Skeletal muscle satellite cell (primary cell): ENCODE data around the gene RHOF.

Experiments used
- H3K27me3 ChIP-seq: 2 replicates; pipeline ENCODE4 v1.7.0; 2013; ENCODE audit warnings: low read length; ENCODE audit not compliant: control insufficient read depth, insufficient read depth
- H3K36me3 ChIP-seq: 2 replicates; pipeline ENCODE4 v1.7.0; 2013; ENCODE audit warnings: mild to moderate bottlenecking, control low read depth, low read length; ENCODE audit not compliant: insufficient read depth
- H3K4me1 ChIP-seq: 2 replicates; pipeline ENCODE4 v1.7.0; 2013; ENCODE audit warnings: low read length; ENCODE audit not compliant: control insufficient read depth, insufficient read depth
- H3K4me2 ChIP-seq: 2 replicates; pipeline ENCODE4 v1.7.0; 2013; ENCODE audit warnings: mild to moderate bottlenecking, low read length
- H3K4me3 ChIP-seq: 2 replicates; pipeline ENCODE4 v1.7.0; 2013; ENCODE audit warnings: low read length
- H3K9ac ChIP-seq: 2 replicates; pipeline ENCODE4 v1.7.0; 2013; ENCODE audit warnings: mild to moderate bottlenecking, low read depth, low read length, moderate library complexity
- H3K9me3 ChIP-seq: replicated peaks from 2 replicates; pipeline ENCODE4 v1.7.0; 2013; ENCODE audit warnings: mild to moderate bottlenecking, control low read depth, low read length

Gene RHOF

DNA sequence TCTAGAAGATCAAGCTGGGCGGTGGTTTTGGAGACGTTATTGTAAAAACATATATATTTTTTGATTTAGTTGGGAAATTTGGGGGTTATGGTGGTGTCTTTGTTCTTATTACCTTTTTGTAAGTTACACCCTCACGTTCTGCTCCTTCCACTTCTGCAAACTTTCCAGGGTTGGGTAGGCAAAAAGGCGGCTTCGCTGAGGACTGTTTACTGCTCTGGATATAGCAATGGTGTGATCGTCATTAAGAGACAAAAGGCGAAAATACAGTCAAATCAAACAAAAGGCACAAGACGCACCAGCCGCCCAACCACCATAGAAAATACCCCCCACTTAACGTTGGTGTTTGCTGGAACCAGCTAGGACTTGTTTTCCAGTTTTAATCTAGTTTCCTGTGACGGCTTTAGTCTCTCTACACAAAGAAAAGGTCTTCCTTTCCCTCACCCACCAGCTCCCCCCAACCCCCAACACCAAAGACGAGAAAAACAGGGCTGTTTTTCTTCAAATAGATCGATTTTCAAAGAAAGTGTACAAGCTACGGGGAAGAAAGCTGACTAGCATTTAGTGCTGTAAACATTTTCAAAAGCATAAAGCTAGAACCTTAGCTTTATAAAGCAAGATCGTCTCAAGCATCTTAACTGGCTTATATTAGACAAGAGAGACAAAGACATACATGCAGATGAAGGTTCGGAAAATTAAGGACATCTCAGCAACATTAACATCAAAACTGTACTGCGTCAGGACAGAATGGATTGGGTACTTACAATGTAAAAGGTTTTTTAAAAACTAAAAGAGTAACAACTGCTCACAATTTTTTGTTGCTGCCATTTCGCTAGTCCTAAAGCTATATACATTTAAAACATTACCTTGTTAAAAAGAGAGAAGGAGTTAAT lies 8.4 kb upstream of the RHOF start:
- H3K36me3 ChIP-seq: peaks cover 6% of the 10 kb centered on the region
- peak overlapping the region; percentile 99 for H3K9ac ChIP-seq
- H3K4me1 ChIP-seq: peaks cover 58% of the 10 kb centered on the region
- H3K27me3 ChIP-seq: no peaks in the 10 kb centered on the region
- no peaks in the 10 kb centered on the region for H3K9me3 ChIP-seq
- peak overlapping the region; percentile 74 for H3K4me3 ChIP-seq
- peak overlapping the region; percentile 98 for H3K4me2 ChIP-seq

GRCh38 chr12:121800694-121801594 lies 7.5 kb upstream of the RHOF start:
- Histone ChIP-seq H3K4me2 (peak overlapping the region; percentile 98), H3K4me3 (peak overlapping the region; percentile 74), H3K27me3 (no peaks in the 10 kb centered on the region)

DNA sequence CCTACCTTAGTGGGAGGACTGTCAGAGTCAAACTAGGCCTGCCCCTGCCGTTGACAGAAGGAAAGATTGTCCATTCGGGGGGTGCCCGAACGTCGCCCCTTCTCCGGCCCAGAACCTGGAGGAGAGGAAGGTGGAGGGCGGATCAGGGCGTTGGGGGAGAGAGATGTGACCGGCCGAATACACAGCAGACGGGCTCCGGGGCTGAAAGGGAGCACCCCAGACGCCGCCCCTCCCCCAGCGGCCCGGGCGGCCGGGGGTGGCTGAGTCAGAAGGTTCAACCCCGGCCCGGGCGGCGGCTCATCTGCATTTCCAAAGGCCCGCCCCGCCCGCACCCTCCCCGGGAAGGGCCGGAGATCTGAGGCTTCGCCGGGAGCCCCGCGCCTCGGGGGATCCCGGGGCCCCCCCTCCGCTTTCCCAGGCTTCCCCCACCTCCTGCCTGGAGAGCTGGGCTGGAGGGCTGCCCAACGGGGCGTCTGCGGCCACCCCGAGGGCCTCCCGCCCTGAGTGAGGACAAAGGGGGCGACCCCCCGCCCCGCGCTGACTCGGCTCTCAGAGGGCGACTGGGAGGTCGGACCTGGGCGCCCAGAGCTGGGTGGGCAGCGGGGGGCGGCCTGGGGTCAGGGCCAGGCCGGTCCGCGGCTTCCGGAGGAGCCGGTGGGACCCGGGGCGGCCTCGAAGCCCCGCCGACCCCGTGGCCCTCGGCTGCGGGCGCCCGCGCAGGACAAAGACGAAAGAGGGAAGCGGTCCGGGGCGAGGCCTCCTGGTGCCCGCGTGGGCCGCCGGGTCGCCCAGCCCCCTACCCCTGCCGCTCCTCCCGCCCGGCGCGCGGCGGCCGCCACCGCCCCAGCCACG lies 6.6 kb upstream of the RHOF start:
- Histone ChIP-seq H3K36me3 (no peaks in the 10 kb centered on the region), H3K9me3 (no peaks in the 10 kb centered on the region), H3K9ac (peak overlapping the region; percentile 99), H3K4me1 (peaks cover 61% of the 10 kb centered on the region), H3K4me2 (peak overlapping the region; percentile 98), H3K4me3 (peak overlapping the region; percentile 74), H3K27me3 (no peaks in the 10 kb centered on the region)

More at GRCh38 chr12:121800694-121801594, 7.5 kb upstream of the RHOF start:
- Histone ChIP-seq H3K4me1 (peaks cover 57% of the 10 kb centered on the region), H3K36me3 (peaks cover 3% of the 10 kb centered on the region), H3K9me3 (no peaks in the 10 kb centered on the region), H3K9ac (peak overlapping the region; percentile 99)

DNA sequence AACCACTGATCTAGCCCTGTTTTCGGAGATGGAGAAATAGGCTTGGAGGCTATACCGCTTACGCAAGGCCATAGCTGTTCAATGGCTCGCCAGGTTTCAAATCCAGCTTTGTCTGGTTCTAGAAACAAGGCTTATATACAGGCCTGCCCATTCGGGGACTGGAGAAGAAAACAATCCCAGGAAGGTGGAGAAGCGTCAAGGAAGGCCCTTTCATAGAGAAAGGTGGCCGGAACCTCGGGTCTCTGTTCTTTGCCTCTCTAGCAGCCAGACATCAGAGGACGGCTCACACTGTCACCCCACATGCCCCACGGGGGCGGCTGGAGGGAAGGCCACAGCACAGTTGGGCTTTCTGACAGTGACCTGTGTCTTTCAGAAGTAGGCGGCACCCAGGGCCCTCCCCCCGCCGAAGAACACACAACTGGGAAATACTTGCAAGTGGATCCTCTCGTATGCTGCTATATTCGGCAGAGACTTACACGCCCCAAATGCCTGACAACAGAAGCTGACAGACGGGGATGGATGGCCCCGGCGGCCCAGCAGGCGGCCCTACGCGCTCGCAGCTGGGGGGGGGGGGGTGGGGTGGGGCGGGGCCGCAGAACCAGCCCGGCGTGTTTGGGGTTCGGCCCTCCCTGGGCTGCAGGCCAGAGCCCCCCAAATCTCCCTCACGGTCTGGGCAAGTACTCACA lies 5.8 kb upstream of the RHOF start:
- Histone ChIP-seq H3K4me3 (peak overlapping the region; percentile 74), H3K4me1 (peaks cover 67% of the 10 kb centered on the region), H3K36me3 (no peaks in the 10 kb centered on the region), H3K27me3 (no peaks in the 10 kb centered on the region), H3K4me2 (peak overlapping the region; percentile 98), H3K9ac (peak overlapping the region; percentile 99), H3K9me3 (no peaks in the 10 kb centered on the region)

- H3K4me1 ChIP-seq: peaks cover 71% of the 10 kb centered on the region
- H3K9ac ChIP-seq: peak overlapping the region; percentile 99
- H3K36me3 ChIP-seq: no peaks in the 10 kb centered on the region
- peak overlapping the region; percentile 74 for H3K4me3 ChIP-seq
- no peaks in the 10 kb centered on the region for H3K27me3 ChIP-seq
- peak overlapping the region; percentile 98 for H3K4me2 ChIP-seq
- no peaks in the 10 kb centered on the region for H3K9me3 ChIP-seq
Measured at GRCh38 chr12:121798787-121799155, 5.3 kb upstream of the RHOF start.

DNA sequence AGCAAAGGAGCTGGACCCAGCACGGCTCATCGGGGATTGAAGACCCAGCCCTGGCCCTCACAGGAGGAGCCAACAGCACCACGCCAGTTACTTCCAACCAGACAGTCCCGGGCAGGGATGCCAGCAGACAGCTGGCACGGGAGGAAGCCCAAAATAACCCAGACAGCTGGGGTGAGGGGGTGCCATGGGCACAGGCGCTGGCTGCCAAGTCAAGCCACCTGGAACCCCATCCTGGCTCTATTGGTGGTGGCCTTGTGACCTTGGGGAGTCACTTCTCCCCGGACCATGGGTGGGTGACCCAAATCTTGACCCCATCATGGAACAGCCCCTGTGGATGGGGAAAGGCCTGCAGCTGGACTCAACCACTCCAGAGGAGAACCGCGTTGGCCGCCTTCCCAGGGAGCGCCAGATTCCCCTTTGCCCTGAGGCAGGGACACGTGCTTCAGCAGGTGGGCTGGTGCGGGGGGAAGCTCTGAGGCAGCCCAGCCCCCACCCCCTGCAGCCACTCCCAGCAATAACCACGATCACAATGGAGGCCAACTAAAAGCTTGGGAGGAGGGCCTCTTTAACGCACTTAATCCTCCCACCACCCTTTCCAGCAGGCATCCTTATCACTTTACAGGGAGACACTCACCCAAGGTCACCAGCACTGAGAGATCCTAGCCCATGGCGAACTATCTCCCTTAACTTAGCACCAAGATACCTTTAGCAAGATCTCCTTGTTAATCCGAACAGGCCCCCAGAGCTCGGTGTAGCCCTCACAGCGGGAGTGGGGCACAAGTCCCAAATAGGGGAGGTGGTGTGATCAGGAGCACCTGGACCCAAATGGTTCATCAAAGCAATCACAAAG lies 4.7 kb upstream of the RHOF start:
- peak overlapping the region; percentile 99 for H3K9ac ChIP-seq
- H3K4me3 ChIP-seq: peak overlapping the region; percentile 74
- H3K4me1 ChIP-seq: peaks cover 77% of the 10 kb centered on the region

GRCh38 chr12:121796855-121797751 lies 3.6 kb upstream of the RHOF start:
- peak overlapping the region; percentile 99 for H3K9ac ChIP-seq
- H3K4me1 ChIP-seq: peaks cover 71% of the 10 kb centered on the region
- H3K36me3 ChIP-seq: no peaks in the 10 kb centered on the region
- peak overlapping the region; percentile 98 for H3K4me2 ChIP-seq
- no peaks in the 10 kb centered on the region for H3K9me3 ChIP-seq
- H3K27me3 ChIP-seq: no peaks in the 10 kb centered on the region
- peak overlapping the region; percentile 74 for H3K4me3 ChIP-seq

More for the DNA sequence above, 4.7 kb upstream of the RHOF start:
- peak overlapping the region; percentile 98 for H3K4me2 ChIP-seq
- no peaks in the 10 kb centered on the region for H3K36me3 ChIP-seq
- H3K9me3 ChIP-seq: no peaks in the 10 kb centered on the region
- no peaks in the 10 kb centered on the region for H3K27me3 ChIP-seq

DNA sequence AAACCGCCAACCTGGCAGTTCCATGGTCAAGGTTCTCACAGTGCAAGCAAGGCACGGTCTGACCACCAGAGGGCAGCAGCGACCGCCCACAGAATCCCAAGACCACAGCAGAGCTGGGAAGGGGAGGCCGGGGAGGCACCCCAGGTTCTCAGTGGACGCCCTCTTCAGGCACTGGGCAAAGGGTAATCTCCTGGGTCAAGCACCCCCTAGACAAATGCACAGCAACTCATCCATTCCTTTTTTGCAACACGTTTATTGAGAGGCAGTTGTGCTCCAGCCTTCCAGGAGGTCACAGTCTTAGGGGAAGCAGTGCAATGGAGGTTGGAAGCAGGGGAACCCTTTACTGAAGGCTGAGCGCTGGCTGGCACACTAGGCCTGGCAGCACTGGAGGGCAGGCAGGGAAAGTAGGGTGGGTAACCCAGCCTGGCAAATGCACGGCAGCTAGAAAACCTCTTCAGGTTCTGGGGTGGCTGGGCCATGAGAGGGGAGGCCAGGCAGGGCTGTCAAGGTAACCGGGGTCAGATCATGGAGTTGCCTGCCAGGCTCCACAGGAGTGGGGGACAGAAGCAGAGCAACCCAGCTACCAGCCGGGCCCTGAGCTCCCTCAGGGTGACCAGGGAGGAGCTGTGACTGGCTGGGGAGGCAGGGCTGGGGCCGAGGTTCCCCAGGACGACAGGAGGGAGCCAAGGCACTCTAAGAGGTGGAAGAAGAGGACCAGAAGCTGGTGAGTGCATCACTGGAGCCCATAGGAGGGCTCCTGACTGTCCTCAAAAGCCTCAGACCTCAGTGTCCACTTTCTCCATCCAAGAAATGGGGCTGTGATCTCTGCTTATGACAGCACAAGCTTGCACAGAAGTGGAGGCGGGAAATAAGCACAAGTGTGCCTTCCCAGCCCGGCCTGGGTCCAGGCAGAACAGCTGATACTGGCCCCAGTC lies 1.8 kb upstream of the RHOF start:
- Histone ChIP-seq H3K9ac (peak overlapping the region; percentile 62), H3K4me1 (peaks cover 56% of the 10 kb centered on the region), H3K27me3 (no peaks in the 10 kb centered on the region), H3K4me3 (peak overlapping the region; percentile 72), H3K36me3 (no peaks in the 10 kb centered on the region), H3K9me3 (no peaks in the 10 kb centered on the region), H3K4me2 (peak overlapping the region; percentile 97)
